GM18868 (cell line): ENCODE results near the gene KIF22.
"Not testable (repeated sequence)": the region's sequence is repeated elsewhere in the genome, so short reads cannot be mapped to it uniquely, and the experiment has no call there.

ENCODE experiments used
- ATAC-seq: cut with Tn5 transposase; IDR thresholded peaks from one replicate; pipeline ENCODE4 v1.9.1; 2021; ENCODE audit warnings: mild to moderate bottlenecking, moderate library complexity; ENCODE audit not compliant: unreplicated experiment

KIF22 gene

DNA sequence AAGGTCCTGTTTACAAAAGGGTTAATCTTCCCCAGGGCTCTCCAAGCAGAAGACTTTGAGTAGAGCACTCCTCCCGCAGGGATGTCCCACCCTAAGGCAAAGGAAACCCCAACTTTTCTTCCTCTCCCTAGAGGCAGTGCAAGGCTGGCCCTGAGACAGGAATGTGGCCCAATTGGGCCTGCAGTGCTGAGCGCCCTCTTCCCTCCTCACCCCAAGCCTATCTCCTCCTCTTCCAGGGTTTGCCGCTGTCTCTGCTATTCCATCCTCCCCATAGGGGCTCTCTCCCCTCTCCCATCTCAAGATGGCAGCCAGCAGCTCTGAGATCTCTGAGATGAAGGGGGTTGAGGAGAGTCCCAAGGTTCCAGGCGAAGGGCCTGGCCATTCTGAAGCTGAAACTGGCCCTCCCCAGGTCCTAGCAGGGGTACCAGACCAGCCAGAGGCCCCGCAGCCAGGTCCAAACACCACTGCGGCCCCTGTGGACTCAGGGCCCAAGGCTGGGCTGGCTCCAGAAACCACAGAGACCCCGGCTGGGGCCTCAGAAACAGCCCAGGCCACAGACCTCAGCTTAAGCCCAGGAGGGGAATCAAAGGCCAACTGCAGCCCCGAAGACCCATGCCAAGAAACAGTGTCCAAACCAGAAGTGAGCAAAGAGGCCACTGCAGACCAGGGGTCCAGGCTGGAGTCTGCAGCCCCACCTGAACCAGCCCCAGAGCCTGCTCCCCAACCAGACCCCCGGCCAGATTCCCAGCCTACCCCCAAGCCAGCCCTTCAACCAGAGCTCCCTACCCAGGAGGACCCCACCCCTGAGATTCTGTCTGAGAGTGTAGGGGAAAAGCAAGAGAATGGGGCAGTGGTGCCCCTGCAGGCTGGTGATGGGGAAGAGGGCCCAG lies 22.4 kb downstream of the KIF22 start:
- no peak for ATAC-seq

DNA sequence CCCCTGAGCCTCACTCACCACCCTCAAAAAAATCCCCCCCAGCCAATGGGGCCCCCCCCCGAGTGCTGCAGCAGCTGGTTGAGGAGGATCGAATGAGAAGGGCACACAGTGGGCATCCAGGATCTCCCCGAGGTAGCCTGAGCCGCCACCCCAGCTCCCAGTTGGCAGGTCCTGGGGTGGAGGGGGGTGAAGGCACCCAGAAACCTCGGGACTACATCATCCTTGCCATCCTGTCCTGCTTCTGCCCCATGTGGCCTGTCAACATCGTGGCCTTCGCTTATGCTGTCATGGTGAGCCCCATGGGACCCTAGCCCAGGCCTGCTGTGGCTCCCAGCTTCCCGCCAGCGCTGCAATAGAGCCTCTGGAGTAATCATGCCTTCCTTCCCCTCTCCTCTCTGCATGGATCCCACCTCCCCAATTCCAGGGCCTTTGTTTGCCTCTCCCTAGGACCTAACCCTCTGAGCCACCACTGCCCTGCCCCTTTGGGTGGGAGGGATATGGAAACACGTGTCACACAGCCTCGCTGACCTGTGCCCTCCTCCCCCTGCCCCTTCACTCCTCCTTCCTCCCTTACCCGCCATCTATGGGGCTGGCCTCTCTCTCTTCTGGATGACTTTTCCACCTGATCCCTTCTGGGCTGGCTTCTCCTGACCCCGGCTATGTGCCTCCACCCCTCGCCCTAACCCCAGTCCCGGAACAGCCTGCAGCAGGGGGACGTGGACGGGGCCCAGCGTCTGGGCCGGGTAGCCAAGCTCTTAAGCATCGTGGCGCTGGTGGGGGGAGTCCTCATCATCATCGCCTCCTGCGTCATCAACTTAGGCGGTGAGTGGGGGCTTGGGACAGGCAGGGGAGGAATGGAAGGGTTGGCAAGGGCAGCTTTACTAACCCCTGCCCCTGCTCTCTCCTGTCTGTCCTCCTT lies 23.4 kb downstream of the KIF22 start:
- no peak for ATAC-seq

- ATAC-seq, result no peak
Measured at GRCh38 chr16:29814592-29814991, 24.0 kb downstream of the KIF22 start.

GRCh38 chr16:29815032-29815721 lies 24.6 kb downstream of the KIF22 start:
- no peak for ATAC-seq

GRCh38 chr16:29815793-29816693 lies 25.5 kb downstream of the KIF22 start, which contains the start of gene PAGR1:
Gene PAGR1, plus strand, starts transcription at chr16:29816152. Its CDS starts 374 bp downstream, at chr16:29816526.
- peak; percentile 58 for ATAC-seq

DNA sequence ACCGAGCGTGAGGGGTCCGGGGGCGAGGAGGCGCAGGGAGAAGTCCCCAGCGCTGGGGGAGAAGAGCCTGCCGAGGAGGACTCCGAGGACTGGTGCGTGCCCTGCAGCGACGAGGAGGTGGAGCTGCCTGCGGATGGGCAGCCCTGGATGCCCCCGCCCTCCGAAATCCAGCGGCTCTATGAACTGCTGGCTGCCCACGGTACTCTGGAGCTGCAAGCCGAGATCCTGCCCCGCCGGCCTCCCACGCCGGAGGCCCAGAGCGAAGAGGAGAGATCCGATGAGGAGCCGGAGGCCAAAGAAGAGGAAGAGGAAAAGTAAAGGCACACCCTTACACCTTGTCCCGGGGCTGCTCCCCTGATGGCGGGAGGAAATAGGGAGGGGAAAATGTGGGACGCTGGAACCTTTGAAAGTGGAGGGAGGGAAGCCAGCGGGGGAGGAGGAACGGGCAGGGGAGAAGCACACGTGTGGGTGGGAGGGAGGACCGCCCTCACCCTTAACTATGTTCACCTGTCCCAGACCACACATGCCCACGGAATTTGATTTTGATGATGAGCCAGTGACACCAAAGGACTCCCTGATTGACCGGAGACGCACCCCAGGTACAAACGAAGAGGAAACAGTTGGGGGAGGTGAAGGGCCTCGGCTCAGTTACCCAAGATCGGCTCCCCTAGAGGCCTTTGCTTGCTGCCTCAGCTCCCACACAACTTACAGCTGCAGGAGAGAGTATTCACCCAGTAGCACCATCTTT lies 26.3 kb downstream of the KIF22 start:
- peak; percentile 13 for ATAC-seq

- ATAC-seq, result no peak
Measured at GRCh38 chr16:29818082-29818481, 27.5 kb downstream of the KIF22 start.

DNA sequence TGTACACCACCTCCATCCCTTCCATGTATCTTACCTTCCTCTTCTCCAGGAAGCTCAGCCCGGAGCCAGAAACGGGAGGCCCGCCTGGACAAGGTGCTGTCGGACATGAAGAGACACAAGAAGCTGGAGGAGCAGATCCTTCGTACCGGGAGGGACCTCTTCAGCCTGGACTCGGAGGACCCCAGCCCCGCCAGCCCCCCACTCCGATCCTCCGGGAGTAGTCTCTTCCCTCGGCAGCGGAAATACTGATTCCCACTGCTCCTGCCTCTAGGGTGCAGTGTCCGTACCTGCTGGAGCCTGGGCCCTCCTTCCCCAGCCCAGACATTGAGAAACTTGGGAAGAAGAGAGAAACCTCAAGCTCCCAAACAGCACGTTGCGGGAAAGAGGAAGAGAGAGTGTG lies 29.0 kb downstream of the KIF22 start:
- ATAC-seq, result no peak

DNA sequence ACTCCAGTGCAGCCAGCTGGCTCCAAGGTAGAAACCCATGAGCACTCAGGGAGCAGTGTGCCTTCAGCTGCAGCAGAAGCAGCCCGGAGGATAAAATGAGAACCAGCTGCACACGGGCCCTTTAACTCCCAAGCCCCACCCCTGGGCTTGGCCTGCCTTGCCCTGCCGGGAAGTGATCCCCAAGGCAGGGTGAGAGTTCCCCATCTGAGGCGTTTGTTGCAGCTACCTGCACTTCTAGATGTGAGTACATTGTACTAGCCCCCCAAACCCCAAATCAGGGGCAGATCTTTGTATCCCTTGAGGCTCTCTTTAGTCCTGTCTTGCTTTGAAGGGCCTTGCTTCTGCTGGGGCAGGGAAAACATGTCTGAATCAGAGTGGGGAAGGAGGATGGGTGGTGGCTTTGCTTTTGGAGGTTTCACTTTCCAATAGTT lies 29.7 kb downstream of the KIF22 start, which contains the start of gene MVP:
Gene MVP (plus strand): TSS at position 192 of the 431 bp plus-strand sequence. CDS start 10,088 bp downstream, outside the sequence.
- ATAC-seq, result no peak

GRCh38 chr16:29820730-29821642 lies 30.4 kb downstream of the KIF22 start:
- peak; percentile 53 for ATAC-seq

DNA sequence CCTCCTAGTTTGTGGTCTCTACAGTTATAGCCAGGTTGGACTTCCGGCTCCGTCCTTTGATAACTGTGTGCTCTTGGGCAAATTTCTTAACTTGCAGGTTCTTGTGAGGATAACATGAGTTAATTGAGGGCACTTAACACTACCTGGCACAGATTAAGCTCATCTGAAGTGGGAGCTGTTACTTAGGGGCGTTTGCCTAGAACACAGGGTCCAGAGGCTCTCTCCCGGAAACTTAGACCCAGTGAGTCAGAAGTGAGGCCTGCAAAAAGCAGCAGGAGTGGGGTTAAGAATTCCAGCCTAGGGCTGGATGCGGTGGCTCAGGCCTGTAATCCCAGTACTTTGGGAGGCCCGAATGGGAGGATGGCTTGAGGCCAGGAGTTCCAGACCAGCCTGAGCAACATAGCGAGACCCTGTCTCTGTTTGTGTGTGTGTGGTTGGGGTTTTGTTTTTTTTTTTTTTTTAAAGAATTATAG lies 31.1 kb downstream of the KIF22 start:
- no peak for ATAC-seq

DNA sequence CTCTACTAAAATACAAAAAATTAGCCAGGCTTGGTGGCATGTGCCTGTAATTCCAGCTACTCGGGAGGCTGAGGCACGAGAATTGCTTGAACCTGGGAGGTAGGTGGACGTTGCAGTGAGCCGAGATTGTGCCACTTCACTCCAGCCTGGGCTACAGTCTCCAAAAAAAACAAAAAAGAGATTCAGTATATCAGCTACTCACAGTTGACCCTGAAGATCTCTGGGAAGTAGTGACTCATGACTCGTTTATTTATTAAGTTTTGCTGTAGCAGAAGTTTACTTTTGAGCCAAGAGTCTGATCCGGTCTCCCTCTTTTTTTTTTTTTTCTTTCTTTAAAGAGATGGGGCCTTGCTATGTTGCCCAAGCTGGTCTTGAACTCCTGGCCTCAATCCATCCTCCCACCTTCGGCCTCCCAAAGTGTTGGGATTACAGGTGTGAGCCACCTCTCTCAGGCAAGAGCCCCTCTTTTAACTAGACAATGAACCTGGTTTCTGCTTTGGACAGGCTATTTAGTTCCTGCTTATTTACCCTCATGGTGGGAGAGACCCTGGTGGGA lies 34.1 kb downstream of the KIF22 start:
- no peak for ATAC-seq

DNA sequence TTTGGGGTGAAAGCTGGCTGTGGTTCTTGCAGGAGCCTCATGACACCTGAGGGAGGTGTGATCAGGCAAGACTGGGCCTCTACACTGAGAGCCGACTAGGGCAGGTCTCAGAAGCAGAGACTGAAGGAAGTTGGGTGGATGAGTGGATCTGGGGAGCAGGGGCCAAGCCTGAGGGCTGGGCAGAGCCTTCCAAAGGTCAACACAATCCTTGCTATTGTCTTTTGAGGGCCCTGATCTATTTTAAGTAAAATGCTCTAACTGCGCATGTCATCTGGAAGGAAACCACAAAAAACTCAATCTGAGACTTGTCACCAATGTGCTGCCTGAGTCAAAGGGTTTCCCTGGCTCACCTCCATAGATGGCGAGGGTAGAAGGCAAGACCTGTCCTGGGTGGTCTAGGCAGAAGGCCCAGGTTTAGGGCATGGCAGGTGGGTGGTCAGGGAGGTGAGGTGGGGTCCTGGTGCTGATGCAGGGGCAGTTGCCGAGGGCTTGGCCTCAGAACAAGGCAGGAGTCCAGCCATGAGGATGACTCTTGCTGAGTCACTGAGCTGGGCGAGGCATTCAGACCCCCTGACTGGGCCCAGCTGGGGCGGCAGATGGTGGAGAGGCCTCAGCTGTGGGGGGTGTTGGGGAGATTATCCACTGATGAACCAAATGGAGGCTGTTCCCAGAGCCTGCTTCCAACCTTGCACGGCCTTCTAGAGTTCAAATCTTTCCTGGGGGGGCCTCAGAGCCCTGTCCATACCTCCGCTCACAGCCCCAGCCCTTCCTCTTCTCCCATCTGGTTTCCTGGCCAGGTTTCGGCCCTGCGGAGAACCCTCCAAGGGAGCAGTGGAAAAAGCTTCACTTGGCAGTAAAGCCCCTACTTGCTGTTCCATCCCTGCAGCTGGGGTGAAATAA lies 34.8 kb downstream of the KIF22 start:
- no peak for ATAC-seq

DNA sequence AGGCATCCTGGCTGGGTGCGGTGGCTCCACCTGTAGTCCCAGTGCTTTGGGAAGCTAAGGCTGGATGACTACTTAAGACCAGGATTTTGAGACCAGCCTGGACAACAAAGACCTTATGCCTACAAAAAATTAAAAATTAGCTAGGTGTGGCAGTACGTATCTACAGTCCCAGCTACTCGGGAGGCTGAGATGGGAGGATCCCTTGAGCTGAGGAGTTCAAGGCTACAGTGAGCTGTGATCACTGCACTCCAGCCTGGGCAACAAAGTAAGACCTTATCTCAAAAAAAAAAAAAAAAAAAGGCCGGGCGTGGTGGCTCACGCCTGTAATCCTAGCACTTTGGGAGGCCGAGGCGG lies 35.8 kb downstream of the KIF22 start:
- ATAC-seq, result no peak

- no peak for ATAC-seq
Measured at GRCh38 chr16:29830774-29831173, 40.2 kb downstream of the KIF22 start.

- ATAC-seq, result no peak
Measured at GRCh38 chr16:29831490-29831889, 40.9 kb downstream of the KIF22 start.

DNA sequence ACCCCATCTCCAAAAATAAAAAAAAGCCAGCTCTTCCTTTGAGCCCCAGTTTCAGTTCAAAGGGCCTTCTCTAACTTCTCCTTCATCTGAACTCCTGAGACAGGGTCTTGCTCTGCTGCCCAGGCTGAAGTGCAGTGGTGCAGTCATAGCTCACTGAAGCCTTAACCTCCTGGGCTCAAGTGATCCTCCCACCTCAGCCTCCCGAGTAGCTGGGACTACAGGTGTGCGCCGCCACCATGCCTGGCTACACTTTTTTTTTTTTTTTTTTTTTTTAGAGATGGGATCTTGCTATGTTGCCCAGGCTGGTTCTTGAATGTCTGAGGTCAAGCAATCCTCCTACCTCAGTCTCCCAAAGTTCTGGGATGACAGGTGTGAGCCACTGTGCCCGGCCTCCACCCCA lies 42.7 kb downstream of the KIF22 start:
- ATAC-seq, result not testable (repeated sequence)
